Measurements from ENCODE around the gene SLC34A2.

- TF ChIP-seq CTCF (IDR thresholded peaks at IDR 0.05; ENCODE audit: insufficient read depth, low read length, poor library complexity, severe bottlenecking) = no peak
- no peak for TF ChIP-seq EZH2phosphoT487 (conservative IDR thresholded peaks at IDR 0.05; ENCODE audit: low read length)
Observed at GRCh38 chr4:25694466-25694865, 38.8 kb downstream of the SLC34A2 start.
